Caco-2 (cell line): ENCODE results near the gene MED12L. TPM values are rescaled to one million over a fixed set of nuclear protein-coding genes. Genes with fewer than 3 reads are reported as not detected.
A peak's percentile ranks its signal among the peaks of the same experiment; 100 is the strongest.

Experiments used
- BruUV-seq: library from RNA; stranded (reverse); fragments of 400-500 nt; replicated peaks from 2 replicates; lab custom pipeline; 2021; lab: Mats Ljungman, UMichigan
- CTCF ChIA-PET: fragments of 300-600 bp; sonication (Branson Sonifier 250); formaldehyde crosslinking; loops from one replicate; lab custom pipeline; 2022; ENCODE audit warnings: antibody characterized with exemption; lab: Charles Lee
- POLR2A ChIA-PET: fragments of 300-600 bp; sonication (Branson Sonifier 250); formaldehyde crosslinking; loops from one replicate; lab custom pipeline; 2022; ENCODE audit warnings: antibody characterized with exemption; lab: Charles Lee
- DNase-seq, 2 experiments: peaks; one replicate each; pipeline versions ENCODE4 v3.0.0 to v3.0.0-alpha.2; 2020 to 2022
- H3K27me3 ChIP-seq: replicated peaks from 2 replicates; pipeline ENCODE4 v1.6.0; 2011; ENCODE audit warnings: low read length; ENCODE audit not compliant: control insufficient read depth, insufficient read depth
- H3K36me3 ChIP-seq: 2 replicates; pipeline ENCODE4 v1.5.1; 2011; ENCODE audit warnings: low read length; ENCODE audit not compliant: control insufficient read depth, insufficient read depth
- H3K4me1 ChIP-seq: fragments of 250-450 bp; sonication (Bioruptor Pico); 2 replicates; pipeline ENCODE4 v1.5.1; 2020; ENCODE audit warnings: mild to moderate bottlenecking
- H3K4me3 ChIP-seq: 2 replicates; pipeline ENCODE4 v1.5.1; 2011; ENCODE audit warnings: low read depth, mild to moderate bottlenecking, control low read depth, low read length
- H3K9me3 ChIP-seq: fragments of 250-450 bp; sonication (Bioruptor Pico); 2 replicates; pipeline ENCODE4 v1.5.1; 2020; ENCODE audit warnings: mild to moderate bottlenecking, moderate library complexity
- H3K27ac Mint-ChIP-seq: one replicate; pipeline ENCODE4 v1.8.0; 2022; ENCODE audit warnings: mixed read lengths; ENCODE audit not compliant: unreplicated experiment
- H3K27me3 Mint-ChIP-seq: one replicate; pipeline ENCODE4 v1.8.0; 2022; ENCODE audit warnings: mixed read lengths; ENCODE audit not compliant: insufficient read depth, unreplicated experiment
- H3K36me3 Mint-ChIP-seq: one replicate; pipeline ENCODE4 v1.8.0; 2022; ENCODE audit warnings: mild to moderate bottlenecking, mixed read lengths; ENCODE audit not compliant: insufficient read depth, unreplicated experiment
- H3K4me1 Mint-ChIP-seq: one replicate; pipeline ENCODE4 v1.8.0; 2022; ENCODE audit warnings: low read depth, mixed read lengths; ENCODE audit not compliant: unreplicated experiment
- H3K4me3 Mint-ChIP-seq: one replicate; pipeline ENCODE4 v1.8.0; 2022; ENCODE audit warnings: mild to moderate bottlenecking, moderate library complexity, mixed read lengths; ENCODE audit not compliant: unreplicated experiment
- H3K9me3 Mint-ChIP-seq: one replicate; pipeline ENCODE4 v1.8.0; 2022; ENCODE audit warnings: mixed read lengths; ENCODE audit not compliant: unreplicated experiment
- CTCF ChIP-seq, 2 experiments: fragments of 200-600 bp in 1 of 2; IDR thresholded peaks; 1 replicate in 1 of 2; 2 replicates in 1 of 2; pipeline versions ENCODE4 v1.5.1 to v1.8.0; 2011 to 2022; ENCODE audit warnings: antibody characterized with exemption in 1 of 2, control low read depth in 1 of 2, inconsistent platforms in 1 of 2, low read depth in 1 of 2, low read length in 1 of 2, mild to moderate bottlenecking in 1 of 2, moderate library complexity in 1 of 2; ENCODE audit not compliant: insufficient read depth in 1 of 2, severe bottlenecking in 1 of 2, unreplicated experiment in 1 of 2
- intact Hi-C: fragments of 100-400 bp; cut with micrococcal nuclease; formaldehyde crosslinking; loops from one replicate; pipeline ENCODE4 v1.10.0; 2022; ENCODE audit not compliant: unreplicated experiment
- total RNA-seq: library from RNA; stranded (reverse); gene quantifications from 2 replicates; pipeline ENCODE4 v1.2.3, GENCODE V29; 2022

The MED12L gene
- total RNA-seq, 1 experiment from 2014 or later, result 21.5 TPM

- no peak for DNase-seq
- POLR2A ChIA-PET, result no interaction called here
- H3K4me1 ChIP-seq, result peaks cover 13% of the 10 kb centered on the region
- no peak overlapping the region for H3K4me3 ChIP-seq
- Mint-ChIP-seq H3K27me3 (no peaks in the 10 kb centered on the region), H3K27ac (peak overlapping the region; percentile 82), H3K36me3 (peaks cover 11% of the 10 kb centered on the region), H3K4me1 (peaks cover 31% of the 10 kb centered on the region), H3K4me3 (no peak overlapping the region), H3K9me3 (no peaks in the 10 kb centered on the region)
- BruUV-seq, result no TSS peak
- intact Hi-C loops, result no loop called here
- CTCF ChIA-PET, result no interaction called here
- no peak for TF ChIP-seq CTCF (IDR thresholded peaks at IDR 0.05; ENCODE audit: insufficient read depth in 1 of 2, low read depth in 1 of 2, low read length in 1 of 2, severe bottlenecking in 1 of 2, unreplicated experiment in 1 of 2)
- no peaks in the 10 kb centered on the region for H3K9me3 ChIP-seq
- H3K36me3 ChIP-seq, result no peaks in the 10 kb centered on the region
- H3K27me3 ChIP-seq, result no peaks in the 10 kb centered on the region
These were observed 220.8 kb downstream of the MED12L start for GRCh38 chr3:151306168-151306810.

GRCh38 chr3:151307131-151307530 is 221.7 kb downstream of the MED12L start:
- H3K4me3 Mint-ChIP-seq, result no peak overlapping the region
- H3K4me3 ChIP-seq, result no peak overlapping the region
- POLR2A ChIA-PET, result no interaction called here
- no peak for TF ChIP-seq CTCF (IDR thresholded peaks at IDR 0.05; ENCODE audit: insufficient read depth in 1 of 2, low read depth in 1 of 2, low read length in 1 of 2, severe bottlenecking in 1 of 2, unreplicated experiment in 1 of 2)
- peaks cover 11% of the 10 kb centered on the region for H3K36me3 Mint-ChIP-seq
- H3K9me3 Mint-ChIP-seq, result no peaks in the 10 kb centered on the region
- peak overlapping the region; percentile 48 for H3K27ac Mint-ChIP-seq
- no peaks in the 10 kb centered on the region for H3K27me3 ChIP-seq
- no peaks in the 10 kb centered on the region for H3K9me3 ChIP-seq
- H3K36me3 ChIP-seq, result no peaks in the 10 kb centered on the region
- CTCF ChIA-PET, result no interaction called here
- H3K4me1 Mint-ChIP-seq, result peaks cover 31% of the 10 kb centered on the region
- peaks cover 13% of the 10 kb centered on the region for H3K4me1 ChIP-seq
- H3K27me3 Mint-ChIP-seq, result no peaks in the 10 kb centered on the region
- DNase-seq, result no peak
- no TSS peak for BruUV-seq
- intact Hi-C loops, result no loop called here

- Histone ChIP-seq H3K27me3 (no peaks in the 10 kb centered on the region), H3K4me1 (peaks cover 13% of the 10 kb centered on the region), H3K9me3 (no peaks in the 10 kb centered on the region), H3K4me3 (no peak overlapping the region), H3K36me3 (no peaks in the 10 kb centered on the region)
- no peaks in the 10 kb centered on the region for H3K27me3 Mint-ChIP-seq
- peaks cover 11% of the 10 kb centered on the region for H3K36me3 Mint-ChIP-seq
- ChIA-PET POLR2A (no interaction called here), CTCF (interaction anchor here (0.5 kb wide), 1 partner anchor 15 kb away, joined by 3 read pairs; no protein-coding TSS in a partner anchor)
- intact Hi-C loops, result no loop called here
- peaks cover 30% of the 10 kb centered on the region for H3K4me1 Mint-ChIP-seq
- no peak for DNase-seq
- no peaks in the 10 kb centered on the region for H3K9me3 Mint-ChIP-seq
- TF ChIP-seq CTCF (IDR thresholded peaks at IDR 0.05; ENCODE audit: insufficient read depth in 1 of 2, low read depth in 1 of 2, low read length in 1 of 2, severe bottlenecking in 1 of 2, unreplicated experiment in 1 of 2), result no peak
- BruUV-seq, result no TSS peak
- H3K4me3 Mint-ChIP-seq, result no peak overlapping the region
- peak overlapping the region; percentile 48 for H3K27ac Mint-ChIP-seq
These were observed 222.4 kb downstream of the MED12L start for GRCh38 chr3:151307583-151308488.
